ENCODE data around the gene MDK. TPM values are rescaled to one million over a fixed set of nuclear protein-coding genes. Genes with fewer than 3 reads are reported as not detected.

The MDK gene
- total RNA-seq, 6 experiments from 2014 or later, result 0.35 to 6.4 (median 4.2) TPM

DNA sequence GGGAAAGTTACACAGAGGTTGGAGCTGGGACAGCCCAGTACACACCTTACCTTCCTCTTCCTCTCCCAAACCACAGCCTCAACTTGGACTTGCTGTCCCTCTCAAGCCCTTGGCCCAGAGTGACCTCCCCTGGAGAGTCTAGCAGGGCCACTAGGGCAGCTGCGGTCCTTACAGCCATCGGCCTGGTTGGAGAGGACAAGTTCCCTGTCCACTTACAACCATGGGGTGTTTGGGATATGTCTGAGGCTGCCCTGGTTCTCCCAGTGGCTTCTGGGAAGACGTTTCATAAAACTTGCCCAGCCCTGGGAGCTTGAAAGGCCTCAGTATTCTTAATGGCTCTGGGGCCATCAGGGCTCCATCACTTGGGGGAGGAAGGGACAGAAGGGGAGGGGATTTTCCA lies 47.3 kb upstream of the MDK start:
- Histone ChIP-seq H3K27ac (no peak overlapping the region), H3K36me3 (no peaks in the 10 kb centered on the region), H3K27me3 (peaks cover 4 to 18% of the 10 kb centered on the region in 2 donors), H3K4me3 (no peak overlapping the region), H3K9me3 (no peaks in the 10 kb centered on the region), H3K4me1 (peaks cover 0 to 6% (median 0%) of the 10 kb centered on the region in 4 donors)
- intact Hi-C loops (cut with DNase I), result no loop called here
- ATAC-seq (no peak), DNase-seq (no peak)
- no peak for TF ChIP-seq POLR2A (IDR thresholded peaks at IDR 0.05)
- TF ChIP-seq CTCF (IDR thresholded peaks at IDR 0.05), result no peak
- 75% methylated on average over 2 of the region's 3 CpGs for WGBS (ENCODE audit: insufficient coverage, low coverage, low lambda C conversion rate, missing lambda C conversion rate)

DNA sequence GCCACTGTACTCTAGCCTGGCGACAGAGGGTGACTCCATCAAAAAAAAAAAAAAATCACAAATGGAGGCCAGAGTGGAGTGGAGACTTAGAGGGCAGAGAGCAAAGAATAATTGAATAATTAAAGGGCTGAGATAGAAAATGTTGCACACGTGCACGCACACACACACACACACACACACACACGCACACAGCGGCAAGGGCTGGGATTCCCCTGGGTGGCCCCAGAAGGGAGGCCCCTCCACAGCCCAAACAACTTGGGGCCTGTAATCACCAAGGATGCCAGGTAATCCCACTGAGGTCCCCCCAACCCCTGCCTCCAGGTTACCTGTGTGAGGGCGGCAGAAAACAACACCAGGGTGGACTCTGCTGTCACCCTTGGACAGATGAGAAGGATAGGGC lies 46.2 kb upstream of the MDK start:
- Histone ChIP-seq H3K9me3 (no peaks in the 10 kb centered on the region), H3K27me3 (peaks cover 4 to 18% of the 10 kb centered on the region in 2 donors), H3K4me1 (peaks cover 0 to 6% (median 0%) of the 10 kb centered on the region in 4 donors), H3K36me3 (no peaks in the 10 kb centered on the region), H3K4me3 (no peak overlapping the region), H3K27ac (no peak overlapping the region)
- intact Hi-C loops (cut with DNase I), result no loop called here
- 80% methylated on average over 1 of the region's 6 CpGs for WGBS (ENCODE audit: insufficient coverage, low coverage, low lambda C conversion rate, missing lambda C conversion rate)
- TF ChIP-seq CTCF (IDR thresholded peaks at IDR 0.05), result no peak
- TF ChIP-seq POLR2A (IDR thresholded peaks at IDR 0.05), result no peak
- no peak for ATAC-seq
- no peak for DNase-seq

GRCh38 chr11:46335890-46336562 lies 45.4 kb upstream of the MDK start:
- no peak for TF ChIP-seq CTCF (IDR thresholded peaks at IDR 0.05)
- TF ChIP-seq POLR2A (IDR thresholded peaks at IDR 0.05), result no peak
- no peak overlapping the region for H3K27ac ChIP-seq
- no peak overlapping the region for H3K4me3 ChIP-seq
- peaks cover 4 to 18% of the 10 kb centered on the region in 2 donors for H3K27me3 ChIP-seq
- no peak for DNase-seq
- no peaks in the 10 kb centered on the region for H3K9me3 ChIP-seq
- H3K4me1 ChIP-seq, result peaks cover 0 to 6% (median 0%) of the 10 kb centered on the region in 4 donors
- ATAC-seq, result no peak
- WGBS (ENCODE audit: insufficient coverage, low coverage, low lambda C conversion rate, missing lambda C conversion rate), result 73% methylated on average over 10 of the region's 11 CpGs
- intact Hi-C loops (cut with DNase I), result no loop called here
- H3K36me3 ChIP-seq, result no peaks in the 10 kb centered on the region

DNA sequence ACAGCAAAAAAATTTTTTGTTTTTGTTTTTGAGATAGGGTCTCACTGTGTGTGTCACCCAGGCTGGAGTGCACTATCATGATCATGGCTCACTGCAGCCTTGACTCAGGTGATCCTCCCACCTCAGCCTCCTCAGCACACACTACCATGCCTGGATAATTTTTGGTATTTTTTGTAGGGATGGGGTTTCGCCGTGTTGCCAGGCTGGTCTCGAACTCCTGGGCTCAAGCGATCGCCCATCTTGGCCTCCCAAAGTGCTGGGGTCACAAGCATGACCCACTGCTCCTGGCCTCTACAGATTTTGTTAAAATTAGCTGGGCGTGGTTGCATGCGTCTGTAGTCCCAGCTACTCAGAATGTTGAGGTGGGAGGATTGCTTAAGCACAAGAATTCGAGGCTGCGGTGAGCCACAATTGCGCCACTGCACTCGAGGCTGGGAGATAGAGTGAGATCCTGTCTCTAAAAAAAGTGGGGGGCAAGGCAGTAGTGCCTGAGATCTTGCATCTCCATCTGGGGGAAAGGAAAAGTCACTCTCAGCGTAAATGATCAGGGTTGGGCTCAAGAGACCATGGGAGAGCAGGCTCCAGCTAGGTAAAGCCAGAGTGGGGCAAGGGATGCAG lies 44.8 kb upstream of the MDK start:
- TF ChIP-seq POLR2A (IDR thresholded peaks at IDR 0.05) (no peak), CTCF (IDR thresholded peaks at IDR 0.05) (no peak)
- Histone ChIP-seq H3K9me3 (no peaks in the 10 kb centered on the region), H3K27me3 (peaks cover 4 to 16% of the 10 kb centered on the region in 2 donors), H3K4me3 (no peak overlapping the region), H3K27ac (no peak overlapping the region), H3K4me1 (peaks cover 0 to 6% (median 0%) of the 10 kb centered on the region in 4 donors), H3K36me3 (no peaks in the 10 kb centered on the region)
- ATAC-seq (no peak), DNase-seq (no peak)
- WGBS (ENCODE audit: insufficient coverage, low coverage, low lambda C conversion rate, missing lambda C conversion rate), result 67% methylated on average over 12 of the region's 12 CpGs
- intact Hi-C loops (cut with DNase I), result no loop called here

Measured in right lobe of liver (tissue), 6 donors.